K562 (cell line): ENCODE results near the gene CYP2W1. TPM values are rescaled to one million over a fixed set of nuclear protein-coding genes. Genes with fewer than 3 reads are reported as not detected.
A peak's percentile ranks its signal among the peaks of the same experiment; 100 is the strongest.

Experiments used
- FOXP1 ChIP-seq: sonication (generic); formaldehyde crosslinking; IDR thresholded peaks from 2 replicates; pipeline ENCODE4 v1.8.0; 2022; ENCODE audit warnings: mild to moderate bottlenecking, missing genetic modification reagents
- MYC ChIP-seq, 2 experiments: fragments of 250-450 bp in 1 of 2; sonication (Bioruptor Pico) in 1 of 2; IDR thresholded peaks; 2 replicates each; pipeline versions ENCODE4 v1.5.1 to v1.6.1; 2012 to 2021; ENCODE audit warnings: low read depth in 2 of 2, borderline replicate concordance in 1 of 2, improper control_type of control experiment in 1 of 2, low read length in 1 of 2, mild to moderate bottlenecking in 1 of 2, moderate library complexity in 1 of 2
- POLR2A ChIP-seq: fragments of 450-650 bp; conservative IDR thresholded peaks from 2 replicates; pipeline ENCODE4 v1.6.1; 2016
- SIN3A ChIP-seq, 2 experiments: fragments of 150-350 bp in 1 of 2; IDR thresholded peaks; 2 replicates each; pipeline ENCODE4 v1.6.1; 2011 to 2016; ENCODE audit warnings: borderline replicate concordance in 2 of 2, low read depth in 2 of 2, low read length in 2 of 2, mild to moderate bottlenecking in 2 of 2, moderate library complexity in 2 of 2; ENCODE audit not compliant: control insufficient read depth in 1 of 2
- SRSF1 ChIP-seq: fragments of 200-400 bp; formaldehyde crosslinking; IDR thresholded peaks from 2 replicates; pipeline ENCODE4 v1.6.1; 2017; ENCODE audit warnings: mild to moderate bottlenecking, low read depth, low read length, moderate library complexity
- TCF7 ChIP-seq: sonication (generic); IDR thresholded peaks from 2 replicates; pipeline ENCODE4 v1.6.1; 2016; ENCODE audit warnings: antibody characterized with exemption, borderline replicate concordance
- ZNF224 ChIP-seq: sonication (generic); formaldehyde crosslinking; IDR thresholded peaks from 2 replicates; pipeline ENCODE4 v1.8.0; 2022; ENCODE audit warnings: mild to moderate bottlenecking, missing genetic modification reagents
- polyA plus RNA-seq, 8 experiments: library from polyadenylated mRNA; depleted of rRNA in 4 of 8; stranded (reverse) in 5 of 8; unstranded in 3 of 8; fragments of >200 nt; fragmentation: Nextera tagmentation in 2 of 8; fragmentation: Illumina TruSeq in 1 of 8; extraction: Ambion mirVana in 2 of 8; extraction: Trizol in 1 of 8; gene quantifications; 2 replicates each; pipeline versions ENCODE4 v1.2.1 to v1.2.3, GENCODE V29; 2011 to 2014; ENCODE audit warnings: inconsistent platforms in 1 of 8, missing spikeins in 1 of 8
- total RNA-seq, 7 experiments: library from RNA; depleted of rRNA in 6 of 7; stranded (reverse); fragments of >200 nt in 6 of 7; fragmentation: Illumina TruSeq in 2 of 7; extraction: Trizol in 2 of 7; gene quantifications; 2 replicates each; pipeline versions ENCODE4 v1.2.1 to v1.2.3, GENCODE V29; 2011 to 2021; ENCODE audit warnings: low replicate concordance in 1 of 7
- TF ChIP-seq, protein P1 (sequence below): sonication (generic); formaldehyde crosslinking; IDR thresholded peaks from 2 replicates; pipeline ENCODE4 v1.4.0; 2020; ENCODE audit warnings: mild to moderate bottlenecking, missing genetic modification reagents
- TF ChIP-seq, protein P2 (sequence below), 2 experiments: IDR thresholded peaks; 2 replicates each; pipeline ENCODE4 v1.6.1; 2012; ENCODE audit warnings: improper control_type of control experiment in 2 of 2, low read depth in 2 of 2, low read length in 2 of 2, borderline replicate concordance in 1 of 2
- TF ChIP-seq, protein P3 (sequence below), 2 experiments: fragments of 450-650 bp; formaldehyde crosslinking in 1 of 2; IDR thresholded peaks; 2 replicates each; pipeline versions ENCODE4 v1.4.0 to v1.6.1; 2014 to 2020; ENCODE audit warnings: mild to moderate bottlenecking in 2 of 2, borderline replicate concordance in 1 of 2, low read depth in 1 of 2
- TF ChIP-seq, protein P4 (sequence below): sonication (generic); formaldehyde crosslinking; IDR thresholded peaks from 2 replicates; pipeline ENCODE4 v1.8.1; 2023; ENCODE audit warnings: mild to moderate bottlenecking, missing genetic modification reagents, moderate library complexity

Gene CYP2W1
- total and polyA plus RNA-seq, 9 of the 15 experiments (the other 6 are each of a cell fraction or from before 2014, with no cell fraction given), result not detected

DNA sequence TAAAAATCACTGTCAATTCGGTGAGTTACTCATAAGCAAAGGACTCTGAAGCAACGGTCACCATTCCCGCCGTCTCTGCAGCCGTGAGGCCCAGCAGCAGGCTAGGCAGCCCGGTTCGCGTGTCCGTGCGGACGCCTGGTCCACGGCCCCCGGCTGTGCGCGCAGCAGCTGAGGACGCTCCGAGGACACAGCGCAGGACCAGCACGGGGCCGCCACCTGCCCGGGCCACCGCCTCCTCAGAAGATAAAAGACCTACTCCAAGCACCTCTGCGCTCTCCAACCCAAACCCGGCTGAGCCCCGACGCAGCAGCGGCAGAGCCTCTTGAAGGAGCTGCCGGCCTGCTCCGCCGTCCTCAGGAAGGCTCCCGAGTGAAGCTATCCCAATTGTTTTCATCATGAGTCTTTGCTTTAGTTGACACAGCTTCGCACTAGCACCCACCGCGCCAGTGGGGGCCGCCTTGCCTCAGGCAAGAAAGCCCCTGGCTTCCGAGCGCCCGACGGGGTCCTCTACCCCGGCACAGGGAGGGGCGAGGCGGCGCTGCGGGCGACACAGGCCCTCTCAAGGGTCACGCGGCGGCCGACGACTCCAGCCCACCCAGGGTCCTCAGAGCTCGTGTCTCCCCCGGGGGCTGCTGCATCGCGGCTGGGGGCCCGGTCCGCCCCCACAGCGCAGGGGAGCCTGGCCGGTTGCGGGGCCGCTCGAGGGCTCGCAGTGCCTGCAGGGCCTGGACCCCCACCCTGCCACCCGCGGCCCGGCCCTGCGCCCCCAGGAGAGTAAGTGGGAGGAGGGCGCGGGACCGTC is 44.5 kb downstream of the CYP2W1 start (continued):
- 0 out of 4 replicates have a peak, but pooled peaks of 1 of the 2 experiments have one; percentile 25 for TF ChIP-seq SIN3A (IDR thresholded peaks at IDR 0.05; ENCODE audit: borderline replicate concordance in 2 of 2, control insufficient read depth in 1 of 2, low read depth in 2 of 2, low read length in 2 of 2)
- TF ChIP-seq, protein P1, sequence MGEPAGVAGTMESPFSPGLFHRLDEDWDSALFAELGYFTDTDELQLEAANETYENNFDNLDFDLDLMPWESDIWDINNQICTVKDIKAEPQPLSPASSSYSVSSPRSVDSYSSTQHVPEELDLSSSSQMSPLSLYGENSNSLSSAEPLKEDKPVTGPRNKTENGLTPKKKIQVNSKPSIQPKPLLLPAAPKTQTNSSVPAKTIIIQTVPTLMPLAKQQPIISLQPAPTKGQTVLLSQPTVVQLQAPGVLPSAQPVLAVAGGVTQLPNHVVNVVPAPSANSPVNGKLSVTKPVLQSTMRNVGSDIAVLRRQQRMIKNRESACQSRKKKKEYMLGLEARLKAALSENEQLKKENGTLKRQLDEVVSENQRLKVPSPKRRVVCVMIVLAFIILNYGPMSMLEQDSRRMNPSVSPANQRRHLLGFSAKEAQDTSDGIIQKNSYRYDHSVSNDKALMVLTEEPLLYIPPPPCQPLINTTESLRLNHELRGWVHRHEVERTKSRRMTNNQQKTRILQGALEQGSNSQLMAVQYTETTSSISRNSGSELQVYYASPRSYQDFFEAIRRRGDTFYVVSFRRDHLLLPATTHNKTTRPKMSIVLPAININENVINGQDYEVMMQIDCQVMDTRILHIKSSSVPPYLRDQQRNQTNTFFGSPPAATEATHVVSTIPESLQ (CRISPR knock-in tag), result no peak
- TF ChIP-seq, protein P2, sequence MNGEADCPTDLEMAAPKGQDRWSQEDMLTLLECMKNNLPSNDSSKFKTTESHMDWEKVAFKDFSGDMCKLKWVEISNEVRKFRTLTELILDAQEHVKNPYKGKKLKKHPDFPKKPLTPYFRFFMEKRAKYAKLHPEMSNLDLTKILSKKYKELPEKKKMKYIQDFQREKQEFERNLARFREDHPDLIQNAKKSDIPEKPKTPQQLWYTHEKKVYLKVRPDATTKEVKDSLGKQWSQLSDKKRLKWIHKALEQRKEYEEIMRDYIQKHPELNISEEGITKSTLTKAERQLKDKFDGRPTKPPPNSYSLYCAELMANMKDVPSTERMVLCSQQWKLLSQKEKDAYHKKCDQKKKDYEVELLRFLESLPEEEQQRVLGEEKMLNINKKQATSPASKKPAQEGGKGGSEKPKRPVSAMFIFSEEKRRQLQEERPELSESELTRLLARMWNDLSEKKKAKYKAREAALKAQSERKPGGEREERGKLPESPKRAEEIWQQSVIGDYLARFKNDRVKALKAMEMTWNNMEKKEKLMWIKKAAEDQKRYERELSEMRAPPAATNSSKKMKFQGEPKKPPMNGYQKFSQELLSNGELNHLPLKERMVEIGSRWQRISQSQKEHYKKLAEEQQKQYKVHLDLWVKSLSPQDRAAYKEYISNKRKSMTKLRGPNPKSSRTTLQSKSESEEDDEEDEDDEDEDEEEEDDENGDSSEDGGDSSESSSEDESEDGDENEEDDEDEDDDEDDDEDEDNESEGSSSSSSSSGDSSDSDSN (IDR thresholded peaks at IDR 0.05; ENCODE audit: borderline replicate concordance in 1 of 2, low read depth in 2 of 2, low read length in 2 of 2), result peak; percentile 37 to 42; a peak in 2 of 4 replicates
- TF ChIP-seq, protein P3, sequence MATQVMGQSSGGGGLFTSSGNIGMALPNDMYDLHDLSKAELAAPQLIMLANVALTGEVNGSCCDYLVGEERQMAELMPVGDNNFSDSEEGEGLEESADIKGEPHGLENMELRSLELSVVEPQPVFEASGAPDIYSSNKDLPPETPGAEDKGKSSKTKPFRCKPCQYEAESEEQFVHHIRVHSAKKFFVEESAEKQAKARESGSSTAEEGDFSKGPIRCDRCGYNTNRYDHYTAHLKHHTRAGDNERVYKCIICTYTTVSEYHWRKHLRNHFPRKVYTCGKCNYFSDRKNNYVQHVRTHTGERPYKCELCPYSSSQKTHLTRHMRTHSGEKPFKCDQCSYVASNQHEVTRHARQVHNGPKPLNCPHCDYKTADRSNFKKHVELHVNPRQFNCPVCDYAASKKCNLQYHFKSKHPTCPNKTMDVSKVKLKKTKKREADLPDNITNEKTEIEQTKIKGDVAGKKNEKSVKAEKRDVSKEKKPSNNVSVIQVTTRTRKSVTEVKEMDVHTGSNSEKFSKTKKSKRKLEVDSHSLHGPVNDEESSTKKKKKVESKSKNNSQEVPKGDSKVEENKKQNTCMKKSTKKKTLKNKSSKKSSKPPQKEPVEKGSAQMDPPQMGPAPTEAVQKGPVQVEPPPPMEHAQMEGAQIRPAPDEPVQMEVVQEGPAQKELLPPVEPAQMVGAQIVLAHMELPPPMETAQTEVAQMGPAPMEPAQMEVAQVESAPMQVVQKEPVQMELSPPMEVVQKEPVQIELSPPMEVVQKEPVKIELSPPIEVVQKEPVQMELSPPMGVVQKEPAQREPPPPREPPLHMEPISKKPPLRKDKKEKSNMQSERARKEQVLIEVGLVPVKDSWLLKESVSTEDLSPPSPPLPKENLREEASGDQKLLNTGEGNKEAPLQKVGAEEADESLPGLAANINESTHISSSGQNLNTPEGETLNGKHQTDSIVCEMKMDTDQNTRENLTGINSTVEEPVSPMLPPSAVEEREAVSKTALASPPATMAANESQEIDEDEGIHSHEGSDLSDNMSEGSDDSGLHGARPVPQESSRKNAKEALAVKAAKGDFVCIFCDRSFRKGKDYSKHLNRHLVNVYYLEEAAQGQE (IDR thresholded peaks at IDR 0.05; ENCODE audit: borderline replicate concordance), result peak; percentile 11; the same call in 1 of the 2 replicates
- TF ChIP-seq, protein P3 (CRISPR knock-in tag; IDR thresholded peaks at IDR 0.05; ENCODE audit: low read depth), result no peak
- TF ChIP-seq, protein P4, sequence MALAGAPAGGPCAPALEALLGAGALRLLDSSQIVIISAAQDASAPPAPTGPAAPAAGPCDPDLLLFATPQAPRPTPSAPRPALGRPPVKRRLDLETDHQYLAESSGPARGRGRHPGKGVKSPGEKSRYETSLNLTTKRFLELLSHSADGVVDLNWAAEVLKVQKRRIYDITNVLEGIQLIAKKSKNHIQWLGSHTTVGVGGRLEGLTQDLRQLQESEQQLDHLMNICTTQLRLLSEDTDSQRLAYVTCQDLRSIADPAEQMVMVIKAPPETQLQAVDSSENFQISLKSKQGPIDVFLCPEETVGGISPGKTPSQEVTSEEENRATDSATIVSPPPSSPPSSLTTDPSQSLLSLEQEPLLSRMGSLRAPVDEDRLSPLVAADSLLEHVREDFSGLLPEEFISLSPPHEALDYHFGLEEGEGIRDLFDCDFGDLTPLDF, result no peak
- no peak for TF ChIP-seq POLR2A
- no peak for TF ChIP-seq ZNF224 (CRISPR knock-in tag)
- no peak for TF ChIP-seq MYC (IDR thresholded peaks at IDR 0.05; ENCODE audit: low read depth, low read length)
- no peak for TF ChIP-seq MYC (CRISPR knock-in tag; IDR thresholded peaks at IDR 0.05; ENCODE audit: borderline replicate concordance, low read depth)
- TF ChIP-seq FOXP1 (CRISPR knock-in tag), result 0 out of 2 replicates have a peak, but pooled peaks have one; percentile 29
- TF ChIP-seq TCF7, result no peak
- no peak for TF ChIP-seq SRSF1
